Nephron progenitor cell (in vitro differentiated cells): ENCODE measurements around the gene NUDT17.

ENCODE experiments used
- DNase-seq: peaks from one replicate; pipeline ENCODE4 v3.0.0; 2021
- H3K27ac Mint-ChIP-seq: 2 replicates; pipeline ENCODE4 v1.8.0; 2021; ENCODE audit warnings: mild to moderate bottlenecking, moderate library complexity, mixed read lengths
- H3K27me3 Mint-ChIP-seq: 2 replicates; pipeline ENCODE4 v1.8.0; 2021; ENCODE audit warnings: mild to moderate bottlenecking, low read depth, mixed read lengths; ENCODE audit not compliant: poor library complexity
- H3K36me3 Mint-ChIP-seq: 2 replicates; pipeline ENCODE4 v1.8.0; 2021; ENCODE audit warnings: low read depth, mixed read lengths
- H3K4me1 Mint-ChIP-seq: 2 replicates; pipeline ENCODE4 v1.8.0; 2021; ENCODE audit warnings: mixed read lengths
- H3K4me3 Mint-ChIP-seq: 2 replicates; pipeline ENCODE4 v1.8.0; 2021; ENCODE audit warnings: mild to moderate bottlenecking, moderate library complexity, mixed read lengths
- H3K9me3 Mint-ChIP-seq: 2 replicates; pipeline ENCODE4 v1.8.0; 2021; ENCODE audit warnings: mild to moderate bottlenecking, moderate library complexity, mixed read lengths
- TF ChIP-seq, protein P1 (sequence below): fragments of 200-600 bp; sonication (generic); IDR thresholded peaks from 2 replicates; pipeline ENCODE4 v1.5.0; 2021; ENCODE audit warnings: antibody characterized with exemption

Gene NUDT17

DNA sequence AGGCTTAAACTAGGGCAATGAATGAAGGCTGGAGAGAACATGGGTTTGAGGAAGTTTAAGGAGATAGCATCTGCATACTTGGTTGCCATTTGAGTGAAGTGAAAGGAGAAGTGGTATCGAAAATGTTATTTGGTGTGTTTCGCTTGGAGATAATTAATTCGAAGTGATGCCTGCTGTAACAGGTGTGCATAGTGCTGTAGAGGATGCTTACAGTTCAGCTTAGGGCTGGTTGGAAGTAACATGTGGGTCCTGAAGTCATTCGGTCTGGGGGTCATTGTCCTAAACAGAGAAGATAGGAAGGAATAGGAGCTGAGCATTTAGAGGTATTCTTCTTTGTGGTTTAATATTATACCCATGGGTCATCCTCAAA lies 301 bp upstream of the NUDT17 start:
- Mint-ChIP-seq H3K27ac (no peak overlapping the region), H3K27me3 (no peaks in the 10 kb centered on the region), H3K9me3 (no peaks in the 10 kb centered on the region), H3K4me3 (no peak overlapping the region), H3K4me1 (peaks cover 7% of the 10 kb centered on the region), H3K36me3 (peaks cover 24% of the 10 kb centered on the region)
- TF ChIP-seq, protein P1, sequence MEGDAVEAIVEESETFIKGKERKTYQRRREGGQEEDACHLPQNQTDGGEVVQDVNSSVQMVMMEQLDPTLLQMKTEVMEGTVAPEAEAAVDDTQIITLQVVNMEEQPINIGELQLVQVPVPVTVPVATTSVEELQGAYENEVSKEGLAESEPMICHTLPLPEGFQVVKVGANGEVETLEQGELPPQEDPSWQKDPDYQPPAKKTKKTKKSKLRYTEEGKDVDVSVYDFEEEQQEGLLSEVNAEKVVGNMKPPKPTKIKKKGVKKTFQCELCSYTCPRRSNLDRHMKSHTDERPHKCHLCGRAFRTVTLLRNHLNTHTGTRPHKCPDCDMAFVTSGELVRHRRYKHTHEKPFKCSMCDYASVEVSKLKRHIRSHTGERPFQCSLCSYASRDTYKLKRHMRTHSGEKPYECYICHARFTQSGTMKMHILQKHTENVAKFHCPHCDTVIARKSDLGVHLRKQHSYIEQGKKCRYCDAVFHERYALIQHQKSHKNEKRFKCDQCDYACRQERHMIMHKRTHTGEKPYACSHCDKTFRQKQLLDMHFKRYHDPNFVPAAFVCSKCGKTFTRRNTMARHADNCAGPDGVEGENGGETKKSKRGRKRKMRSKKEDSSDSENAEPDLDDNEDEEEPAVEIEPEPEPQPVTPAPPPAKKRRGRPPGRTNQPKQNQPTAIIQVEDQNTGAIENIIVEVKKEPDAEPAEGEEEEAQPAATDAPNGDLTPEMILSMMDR: no peak
- no peak for DNase-seq

DNA sequence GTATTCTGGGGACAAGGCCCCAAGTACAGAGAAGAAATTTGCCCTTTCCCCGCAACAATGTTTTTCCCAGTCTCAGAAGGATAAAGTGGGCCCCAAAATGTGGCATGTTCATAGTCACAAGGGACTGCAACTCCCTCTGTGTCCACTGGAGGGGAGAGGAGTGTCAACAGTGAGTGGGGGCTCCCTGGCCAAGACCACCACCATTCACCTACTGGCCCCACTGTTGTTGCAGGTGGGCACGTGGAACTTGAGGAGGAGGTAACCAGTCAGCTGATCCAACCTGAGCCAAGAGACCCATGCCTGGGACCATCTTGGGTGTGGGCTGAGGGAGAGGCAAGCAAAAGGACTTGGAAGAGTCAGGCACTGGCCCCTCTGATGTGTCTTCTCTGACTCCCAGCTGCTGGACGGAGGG lies 777 bp downstream of the NUDT17 start:
- DNase-seq: peak; percentile 43
- Mint-ChIP-seq H3K9me3 (no peaks in the 10 kb centered on the region), H3K4me3 (no peak overlapping the region), H3K36me3 (peaks cover 34% of the 10 kb centered on the region), H3K27ac (no peak overlapping the region), H3K27me3 (no peaks in the 10 kb centered on the region), H3K4me1 (peaks cover 7% of the 10 kb centered on the region)
- TF ChIP-seq, protein P1: peak; percentile 62

DNA sequence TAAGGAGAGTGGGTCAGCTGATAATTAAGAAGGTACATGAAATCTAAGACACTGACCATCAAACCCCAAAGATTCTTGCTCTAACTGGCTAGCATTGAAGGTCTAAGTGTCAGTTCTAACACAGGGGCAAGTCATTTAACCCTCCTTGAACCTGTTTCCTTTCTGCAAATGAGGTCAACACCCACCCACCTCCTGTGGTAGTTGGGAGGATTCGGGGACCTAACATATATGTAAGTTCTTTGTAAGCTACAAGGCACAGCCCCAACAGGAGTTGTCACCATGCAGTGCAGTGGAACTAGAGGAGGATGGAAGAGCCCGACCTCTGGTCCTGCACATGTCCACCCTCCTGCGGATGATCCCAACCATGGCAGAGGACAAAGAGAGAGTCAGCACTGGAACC lies 2.4 kb downstream of the NUDT17 start:
- H3K27ac Mint-ChIP-seq: no peak overlapping the region
- H3K4me3 Mint-ChIP-seq: no peak overlapping the region
- H3K36me3 Mint-ChIP-seq: peaks cover 32% of the 10 kb centered on the region
- peaks cover 3% of the 10 kb centered on the region for H3K27me3 Mint-ChIP-seq
- DNase-seq: no peak
- TF ChIP-seq, protein P1: no peak
- H3K9me3 Mint-ChIP-seq: no peaks in the 10 kb centered on the region
- peaks cover 7% of the 10 kb centered on the region for H3K4me1 Mint-ChIP-seq

DNA sequence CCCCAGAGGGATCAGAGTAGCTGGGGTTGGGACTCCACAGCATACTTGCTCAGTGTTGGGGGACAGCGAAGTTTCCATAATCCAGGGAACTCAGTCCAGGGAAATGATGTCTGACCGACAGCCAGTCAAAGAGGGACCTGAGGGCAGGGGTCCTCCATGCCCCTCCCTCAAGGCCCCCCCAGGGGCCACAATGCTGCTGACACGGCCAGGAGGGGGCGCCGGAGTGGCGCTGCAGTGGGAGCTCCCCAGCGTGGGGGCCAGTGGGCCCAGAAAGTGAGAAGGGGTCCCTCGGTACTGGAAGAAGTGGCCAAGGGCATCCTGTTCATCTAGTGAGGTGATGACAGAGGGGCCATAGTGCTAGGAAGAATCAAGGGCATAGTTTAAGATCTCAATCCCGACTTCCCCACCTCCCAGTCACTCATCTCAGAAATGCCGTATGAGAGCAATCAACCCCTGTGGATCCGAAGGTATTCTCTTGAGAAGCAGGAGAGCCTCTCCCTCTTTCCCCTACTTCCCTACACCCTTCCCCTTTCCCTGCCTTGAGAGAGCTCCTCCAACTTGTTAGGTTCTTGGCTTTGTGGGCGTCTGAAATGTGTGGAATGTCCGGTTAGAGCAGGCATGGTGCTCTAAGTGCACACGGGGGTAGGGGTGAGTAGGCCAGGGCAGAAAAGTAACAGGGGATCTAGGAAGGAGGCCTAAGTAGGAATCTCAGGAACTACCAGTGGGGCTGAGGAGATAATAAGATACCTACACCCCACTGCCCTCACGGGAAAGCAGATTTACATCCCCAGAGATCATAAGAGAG lies 4.1 kb downstream of the NUDT17 start:
- H3K36me3 Mint-ChIP-seq: peaks cover 46% of the 10 kb centered on the region

DNA sequence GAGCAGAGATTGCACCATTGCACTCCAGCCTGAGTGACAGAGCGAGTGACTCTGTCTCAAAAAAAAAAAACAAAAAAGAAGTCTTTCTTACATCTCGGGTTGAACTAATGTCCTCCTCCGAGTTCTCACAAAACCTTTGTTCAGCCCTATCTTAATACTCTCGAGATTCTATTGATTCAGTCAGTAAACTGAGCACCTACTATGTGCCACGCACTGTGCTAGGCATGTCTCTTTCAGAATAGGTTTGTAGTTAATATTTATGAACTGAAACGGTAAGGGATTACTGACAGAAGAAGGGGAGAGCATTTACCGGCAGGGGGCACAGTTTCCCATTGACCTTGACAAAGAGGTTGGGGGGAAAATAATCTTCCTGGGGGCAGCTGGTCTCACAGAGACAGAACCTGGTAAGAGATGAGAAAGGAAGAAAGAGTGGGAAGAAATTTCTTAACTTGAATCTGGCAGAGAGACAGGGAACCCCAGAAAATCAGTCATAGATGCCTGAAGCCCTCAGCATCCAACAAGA lies 10.1 kb downstream of the NUDT17 start:
- TF ChIP-seq, protein P1: no peak
- peaks cover 58% of the 10 kb centered on the region for H3K36me3 Mint-ChIP-seq
- DNase-seq: no peak
- H3K9me3 Mint-ChIP-seq: no peaks in the 10 kb centered on the region
- peaks cover 10% of the 10 kb centered on the region for H3K4me1 Mint-ChIP-seq
- peaks cover 10% of the 10 kb centered on the region for H3K27me3 Mint-ChIP-seq
- H3K27ac Mint-ChIP-seq: no peak overlapping the region
- H3K4me3 Mint-ChIP-seq: no peak overlapping the region

More for the DNA sequence above, 4.1 kb downstream of the NUDT17 start:
- peaks cover 5% of the 10 kb centered on the region for H3K27me3 Mint-ChIP-seq
- peak; percentile 18 for DNase-seq
- no peak overlapping the region for H3K4me3 Mint-ChIP-seq
- H3K27ac Mint-ChIP-seq: peak overlapping the region; percentile 13
- TF ChIP-seq, protein P1: peak; percentile 18
- peaks cover 7% of the 10 kb centered on the region for H3K4me1 Mint-ChIP-seq
- H3K9me3 Mint-ChIP-seq: no peaks in the 10 kb centered on the region

DNA sequence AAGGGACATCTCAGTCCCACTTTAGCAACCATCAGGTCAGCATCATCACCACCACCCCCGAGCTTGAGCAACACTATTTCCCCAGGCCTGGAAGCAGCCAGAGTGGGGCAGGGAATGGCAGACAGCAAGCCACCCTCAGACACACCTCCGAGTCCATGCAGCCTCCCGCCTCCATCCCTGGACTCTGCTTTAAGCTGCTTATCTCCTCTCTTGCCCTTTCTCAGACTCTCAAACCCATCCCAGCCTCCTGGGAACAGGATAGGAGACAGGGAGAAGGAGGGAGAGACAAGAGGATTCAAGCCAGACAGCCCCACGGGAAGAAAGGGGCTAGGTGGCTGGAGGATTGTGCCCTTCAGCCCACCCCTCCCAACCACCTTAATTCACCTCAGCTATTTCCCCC lies 11.7 kb downstream of the NUDT17 start:
- H3K9me3 Mint-ChIP-seq: no peaks in the 10 kb centered on the region
- TF ChIP-seq, protein P1: no peak
- peaks cover 46% of the 10 kb centered on the region for H3K36me3 Mint-ChIP-seq
- DNase-seq: no peak
- peak overlapping the region; percentile 59 for H3K4me3 Mint-ChIP-seq
- peaks cover 10% of the 10 kb centered on the region for H3K4me1 Mint-ChIP-seq
- H3K27ac Mint-ChIP-seq: no peak overlapping the region
- H3K27me3 Mint-ChIP-seq: peaks cover 7% of the 10 kb centered on the region
